GM19455 (cell line): ENCODE results near the gene FOXP2.
"Not testable (repeated sequence)": the region's sequence is repeated elsewhere in the genome, so short reads cannot be mapped to it uniquely, and the experiment has no call there.

Source experiments
- ATAC-seq: cut with Tn5 transposase; IDR thresholded peaks from one replicate; pipeline ENCODE4 v1.9.1; 2021; ENCODE audit not compliant: unreplicated experiment

FOXP2 gene

GRCh38 chr7:114497491-114497890, 82.9 kb downstream of the FOXP2 start:
- ATAC-seq: not testable (repeated sequence)

- ATAC-seq: no peak
Measured at GRCh38 chr7:114502454-114503254, 88.0 kb downstream of the FOXP2 start.

GRCh38 chr7:114504586-114504985, 90.0 kb downstream of the FOXP2 start:
- ATAC-seq: no peak

GRCh38 chr7:114507381-114507780, 92.8 kb downstream of the FOXP2 start:
- no peak for ATAC-seq

- ATAC-seq: no peak
Measured at GRCh38 chr7:114508086-114508485, 93.5 kb downstream of the FOXP2 start.

- ATAC-seq: not testable (repeated sequence)
Measured at GRCh38 chr7:114510824-114511223, 96.2 kb downstream of the FOXP2 start.

GRCh38 chr7:114519240-114519639, 104.6 kb downstream of the FOXP2 start:
- no peak for ATAC-seq

- no peak for ATAC-seq
Measured at GRCh38 chr7:114522081-114522480, 107.5 kb downstream of the FOXP2 start.

- no peak for ATAC-seq
Measured at GRCh38 chr7:114527589-114527988, 113.0 kb downstream of the FOXP2 start.

GRCh38 chr7:114530057-114530611, 115.5 kb downstream of the FOXP2 start:
- no peak for ATAC-seq

- ATAC-seq: no peak
Measured at GRCh38 chr7:114531326-114531725, 116.7 kb downstream of the FOXP2 start.

GRCh38 chr7:114533131-114533530, 118.5 kb downstream of the FOXP2 start:
- no peak for ATAC-seq

- ATAC-seq: no peak
Measured at GRCh38 chr7:114534953-114535352, 120.3 kb downstream of the FOXP2 start.

- no peak for ATAC-seq
Measured at GRCh38 chr7:114539575-114539974, 125.0 kb downstream of the FOXP2 start.

- no peak for ATAC-seq
Measured at GRCh38 chr7:114540291-114540690, 125.7 kb downstream of the FOXP2 start.

GRCh38 chr7:114547346-114547745, 132.7 kb downstream of the FOXP2 start:
- ATAC-seq: not testable (repeated sequence)

- no peak for ATAC-seq
Measured at GRCh38 chr7:114548081-114548980, 133.7 kb downstream of the FOXP2 start.

- ATAC-seq: peak; percentile 80
Measured at GRCh38 chr7:114554781-114555537, 140.3 kb downstream of the FOXP2 start.

- ATAC-seq: no peak
Measured at GRCh38 chr7:114567416-114567815, 152.8 kb downstream of the FOXP2 start.

GRCh38 chr7:114569220-114569619, 154.6 kb downstream of the FOXP2 start:
- ATAC-seq: no peak

- no peak for ATAC-seq
Measured at GRCh38 chr7:114574384-114574783, 159.8 kb downstream of the FOXP2 start.
